SK-N-SH (cell line): ENCODE results near the gene CNOT9.

Source experiments
- CHD2 ChIP-seq: fragments of 150-350 bp; IDR thresholded peaks from 2 replicates; pipeline ENCODE4 v1.6.1; 2018; ENCODE audit warnings: low read length; ENCODE audit not compliant: partially characterized antibody
- EP300 ChIP-seq, 2 experiments: IDR thresholded peaks; 2 replicates each; pipeline versions ENCODE4 v1.4.0 to v1.6.1; 2012; ENCODE audit warnings: borderline replicate concordance in 1 of 2, low read depth in 1 of 2, low read length in 1 of 2
- POLR2AphosphoS5 ChIP-seq: IDR thresholded peaks from 2 replicates; pipeline ENCODE4 v1.6.1; 2012; ENCODE audit warnings: low read depth, low read length
- RAD21 ChIP-seq: IDR thresholded peaks from 2 replicates; pipeline ENCODE4 v1.6.1; 2012; ENCODE audit warnings: mild to moderate bottlenecking, low read length
- SIN3A ChIP-seq: IDR thresholded peaks from 2 replicates; pipeline ENCODE4 v1.6.1; 2012; ENCODE audit warnings: low read depth, mild to moderate bottlenecking, low read length, moderate library complexity, borderline replicate concordance
- TF ChIP-seq, protein P1 (sequence below): fragments of 200-600 bp; sonication (generic); IDR thresholded peaks from 2 replicates; pipeline ENCODE4 v1.6.1; 2017; ENCODE audit warnings: antibody characterized with exemption, mild to moderate bottlenecking, moderate library complexity
- TF ChIP-seq, protein P2 (sequence below): IDR thresholded peaks from 2 replicates; pipeline ENCODE4; 2012
- TF ChIP-seq, protein P3 (sequence below): IDR thresholded peaks from 2 replicates; pipeline ENCODE4 v1.4.0; 2012; ENCODE audit warnings: low read depth
- TF ChIP-seq, protein P4 (sequence below): fragments of 150-350 bp; IDR thresholded peaks from 2 replicates; pipeline ENCODE4 v1.6.1; 2016; ENCODE audit warnings: mild to moderate bottlenecking, low read depth, low read length
- TF ChIP-seq, protein P5 (sequence below): fragments of 150-350 bp; IDR thresholded peaks from 2 replicates; pipeline ENCODE4 v1.6.1; 2017; ENCODE audit warnings: antibody characterized with exemption, low read length, low read depth, borderline replicate concordance

DNA sequence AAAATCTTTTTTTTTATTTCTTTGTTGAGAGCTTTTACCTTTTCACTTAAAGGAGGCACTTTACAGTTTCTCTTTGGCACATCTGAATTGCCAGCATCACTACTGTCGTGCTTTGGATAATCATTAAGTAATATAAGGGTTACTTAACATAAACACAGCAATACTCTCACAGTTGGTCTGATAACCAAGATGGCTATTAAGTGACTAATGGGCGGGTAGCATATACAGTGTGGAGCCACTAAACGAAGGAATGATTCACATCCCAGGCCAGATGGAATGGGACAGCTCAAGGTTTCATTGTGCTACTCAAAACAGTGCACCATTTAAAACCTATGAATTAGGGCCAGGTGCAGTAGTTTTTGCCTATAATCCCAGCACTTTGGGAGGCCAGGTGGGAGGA is 28.6 kb upstream of the CNOT9 start:
- TF ChIP-seq CHD2 (no peak), EP300 (IDR thresholded peaks at IDR 0.05; ENCODE audit: borderline replicate concordance in 1 of 2, low read depth in 1 of 2, low read length in 1 of 2) (no peak), SIN3A (no peak), POLR2AphosphoS5 (no peak), RAD21 (no peak)
- TF ChIP-seq, protein P1, sequence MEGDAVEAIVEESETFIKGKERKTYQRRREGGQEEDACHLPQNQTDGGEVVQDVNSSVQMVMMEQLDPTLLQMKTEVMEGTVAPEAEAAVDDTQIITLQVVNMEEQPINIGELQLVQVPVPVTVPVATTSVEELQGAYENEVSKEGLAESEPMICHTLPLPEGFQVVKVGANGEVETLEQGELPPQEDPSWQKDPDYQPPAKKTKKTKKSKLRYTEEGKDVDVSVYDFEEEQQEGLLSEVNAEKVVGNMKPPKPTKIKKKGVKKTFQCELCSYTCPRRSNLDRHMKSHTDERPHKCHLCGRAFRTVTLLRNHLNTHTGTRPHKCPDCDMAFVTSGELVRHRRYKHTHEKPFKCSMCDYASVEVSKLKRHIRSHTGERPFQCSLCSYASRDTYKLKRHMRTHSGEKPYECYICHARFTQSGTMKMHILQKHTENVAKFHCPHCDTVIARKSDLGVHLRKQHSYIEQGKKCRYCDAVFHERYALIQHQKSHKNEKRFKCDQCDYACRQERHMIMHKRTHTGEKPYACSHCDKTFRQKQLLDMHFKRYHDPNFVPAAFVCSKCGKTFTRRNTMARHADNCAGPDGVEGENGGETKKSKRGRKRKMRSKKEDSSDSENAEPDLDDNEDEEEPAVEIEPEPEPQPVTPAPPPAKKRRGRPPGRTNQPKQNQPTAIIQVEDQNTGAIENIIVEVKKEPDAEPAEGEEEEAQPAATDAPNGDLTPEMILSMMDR: no peak
- TF ChIP-seq, protein P2, sequence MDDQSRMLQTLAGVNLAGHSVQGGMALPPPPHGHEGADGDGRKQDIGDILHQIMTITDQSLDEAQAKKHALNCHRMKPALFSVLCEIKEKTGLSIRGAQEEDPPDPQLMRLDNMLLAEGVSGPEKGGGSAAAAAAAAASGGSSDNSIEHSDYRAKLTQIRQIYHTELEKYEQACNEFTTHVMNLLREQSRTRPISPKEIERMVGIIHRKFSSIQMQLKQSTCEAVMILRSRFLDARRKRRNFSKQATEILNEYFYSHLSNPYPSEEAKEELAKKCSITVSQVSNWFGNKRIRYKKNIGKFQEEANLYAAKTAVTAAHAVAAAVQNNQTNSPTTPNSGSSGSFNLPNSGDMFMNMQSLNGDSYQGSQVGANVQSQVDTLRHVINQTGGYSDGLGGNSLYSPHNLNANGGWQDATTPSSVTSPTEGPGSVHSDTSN: no peak
- TF ChIP-seq, protein P3, sequence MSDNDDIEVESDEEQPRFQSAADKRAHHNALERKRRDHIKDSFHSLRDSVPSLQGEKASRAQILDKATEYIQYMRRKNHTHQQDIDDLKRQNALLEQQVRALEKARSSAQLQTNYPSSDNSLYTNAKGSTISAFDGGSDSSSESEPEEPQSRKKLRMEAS: no peak
- TF ChIP-seq, protein P4, sequence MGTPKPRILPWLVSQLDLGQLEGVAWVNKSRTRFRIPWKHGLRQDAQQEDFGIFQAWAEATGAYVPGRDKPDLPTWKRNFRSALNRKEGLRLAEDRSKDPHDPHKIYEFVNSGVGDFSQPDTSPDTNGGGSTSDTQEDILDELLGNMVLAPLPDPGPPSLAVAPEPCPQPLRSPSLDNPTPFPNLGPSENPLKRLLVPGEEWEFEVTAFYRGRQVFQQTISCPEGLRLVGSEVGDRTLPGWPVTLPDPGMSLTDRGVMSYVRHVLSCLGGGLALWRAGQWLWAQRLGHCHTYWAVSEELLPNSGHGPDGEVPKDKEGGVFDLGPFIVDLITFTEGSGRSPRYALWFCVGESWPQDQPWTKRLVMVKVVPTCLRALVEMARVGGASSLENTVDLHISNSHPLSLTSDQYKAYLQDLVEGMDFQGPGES: no peak
- TF ChIP-seq, protein P5, sequence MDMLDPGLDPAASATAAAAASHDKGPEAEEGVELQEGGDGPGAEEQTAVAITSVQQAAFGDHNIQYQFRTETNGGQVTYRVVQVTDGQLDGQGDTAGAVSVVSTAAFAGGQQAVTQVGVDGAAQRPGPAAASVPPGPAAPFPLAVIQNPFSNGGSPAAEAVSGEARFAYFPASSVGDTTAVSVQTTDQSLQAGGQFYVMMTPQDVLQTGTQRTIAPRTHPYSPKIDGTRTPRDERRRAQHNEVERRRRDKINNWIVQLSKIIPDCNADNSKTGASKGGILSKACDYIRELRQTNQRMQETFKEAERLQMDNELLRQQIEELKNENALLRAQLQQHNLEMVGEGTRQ: no peak
